Measurements from ENCODE around the gene ESYT3.
"Not testable (repeated sequence)": the region's sequence is repeated elsewhere in the genome, so short reads cannot be mapped to it uniquely, and the experiment has no call there.

The ESYT3 gene

GRCh38 chr3:138448631-138449030 lies 14.2 kb downstream of the ESYT3 start:
- TF ChIP-seq CTCF (IDR thresholded peaks at IDR 0.05; ENCODE audit: unreplicated experiment in 3 of 3): no peak
- no peak overlapping the region for H3K27ac Mint-ChIP-seq
- no peaks in the 10 kb centered on the region for H3K36me3 Mint-ChIP-seq (ENCODE audit: low read depth)
- H3K4me1 Mint-ChIP-seq: peaks cover 12% of the 10 kb centered on the region
- peaks cover 11% of the 10 kb centered on the region for H3K27me3 Mint-ChIP-seq (ENCODE audit: low read depth)
- H3K4me3 Mint-ChIP-seq: no peak overlapping the region
- no peaks in the 10 kb centered on the region for H3K9me3 Mint-ChIP-seq

- Mint-ChIP-seq H3K9me3 (no peaks in the 10 kb centered on the region), H3K4me3 (no peak overlapping the region), H3K27me3 (ENCODE audit: low read depth) (peaks cover 11% of the 10 kb centered on the region), H3K36me3 (ENCODE audit: low read depth) (no peaks in the 10 kb centered on the region), H3K27ac (no peak overlapping the region), H3K4me1 (peaks cover 5% of the 10 kb centered on the region)
- no peak for TF ChIP-seq CTCF (IDR thresholded peaks at IDR 0.05; ENCODE audit: unreplicated experiment in 3 of 3)
Observed at GRCh38 chr3:138449490-138449889, 15.1 kb downstream of the ESYT3 start.

- Mint-ChIP-seq H3K36me3 (ENCODE audit: low read depth) (no peaks in the 10 kb centered on the region), H3K4me1 (peaks cover 5% of the 10 kb centered on the region), H3K9me3 (no peaks in the 10 kb centered on the region), H3K27ac (no peak overlapping the region), H3K27me3 (ENCODE audit: low read depth) (peaks cover 12% of the 10 kb centered on the region), H3K4me3 (no peak overlapping the region)
- no peak for TF ChIP-seq CTCF (IDR thresholded peaks at IDR 0.05; ENCODE audit: unreplicated experiment in 3 of 3)
Observed at GRCh38 chr3:138450181-138450580, 15.8 kb downstream of the ESYT3 start.

- Mint-ChIP-seq H3K4me3 (no peak overlapping the region), H3K36me3 (ENCODE audit: low read depth) (no peaks in the 10 kb centered on the region), H3K9me3 (no peaks in the 10 kb centered on the region), H3K27me3 (ENCODE audit: low read depth) (peaks cover 10% of the 10 kb centered on the region), H3K4me1 (peaks cover 5% of the 10 kb centered on the region), H3K27ac (no peak overlapping the region)
- no peak for TF ChIP-seq CTCF (IDR thresholded peaks at IDR 0.05; ENCODE audit: unreplicated experiment in 3 of 3)
Observed at GRCh38 chr3:138450704-138451424, 16.4 kb downstream of the ESYT3 start.

- no peak overlapping the region for H3K4me3 Mint-ChIP-seq
- peaks cover 5% of the 10 kb centered on the region for H3K4me1 Mint-ChIP-seq
- H3K9me3 Mint-ChIP-seq: no peaks in the 10 kb centered on the region
- peaks cover 9% of the 10 kb centered on the region for H3K27me3 Mint-ChIP-seq (ENCODE audit: low read depth)
- H3K27ac Mint-ChIP-seq: no peak overlapping the region
- H3K36me3 Mint-ChIP-seq (ENCODE audit: low read depth): no peaks in the 10 kb centered on the region
- no peak for TF ChIP-seq CTCF (IDR thresholded peaks at IDR 0.05; ENCODE audit: unreplicated experiment in 3 of 3)
Observed at GRCh38 chr3:138451595-138452162, 17.3 kb downstream of the ESYT3 start.

GRCh38 chr3:138452436-138452835 lies 18.0 kb downstream of the ESYT3 start:
- Mint-ChIP-seq H3K27ac (no peak overlapping the region), H3K27me3 (ENCODE audit: low read depth) (peaks cover 14% of the 10 kb centered on the region), H3K4me1 (peaks cover 11% of the 10 kb centered on the region), H3K4me3 (no peak overlapping the region), H3K36me3 (ENCODE audit: low read depth) (no peaks in the 10 kb centered on the region), H3K9me3 (no peaks in the 10 kb centered on the region)
- no peak for TF ChIP-seq CTCF (IDR thresholded peaks at IDR 0.05; ENCODE audit: unreplicated experiment in 3 of 3)

GRCh38 chr3:138453940-138454339 lies 19.5 kb downstream of the ESYT3 start:
- peaks cover 11% of the 10 kb centered on the region for H3K4me1 Mint-ChIP-seq
- H3K4me3 Mint-ChIP-seq; H3K36me3 Mint-ChIP-seq (ENCODE audit: low read depth); H3K9me3 Mint-ChIP-seq; H3K27ac Mint-ChIP-seq: not testable (repeated sequence)
- H3K27me3 Mint-ChIP-seq (ENCODE audit: low read depth): peaks cover 20% of the 10 kb centered on the region
